Pons (tissue), 1 donor: ENCODE results near the gene RRAS2.
"Not testable (repeated sequence)": the region's sequence is repeated elsewhere in the genome, so short reads cannot be mapped to it uniquely, and the experiment has no call there.

ENCODE experiments used
- DNase-seq: peaks from one replicate; pipeline ENCODE4 v3.0.0-alpha.2; 2016; ENCODE audit warnings: low spot score

Gene RRAS2

GRCh38 chr11:14371249-14371648 is 12.3 kb upstream of the RRAS2 start:
- DNase-seq, result no peak

DNA sequence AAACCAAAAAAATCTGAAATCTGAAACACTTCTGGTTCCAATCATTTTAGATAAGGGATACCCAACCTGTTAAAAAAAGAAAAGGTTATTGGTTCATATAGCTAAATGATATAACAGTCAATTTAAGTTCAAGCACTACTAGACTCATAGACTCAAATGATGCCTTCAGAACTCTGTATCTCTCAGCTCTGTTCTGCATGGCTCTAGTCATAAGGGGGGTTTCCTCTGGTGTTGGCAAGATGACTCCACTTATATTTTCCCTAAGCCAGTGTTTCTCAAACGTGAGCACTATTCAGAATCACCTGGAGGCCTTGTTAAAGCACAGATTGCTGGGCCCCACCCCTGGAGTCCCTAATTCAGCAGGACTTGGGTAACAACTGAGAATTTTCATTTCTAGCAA is 11.5 kb upstream of the RRAS2 start:
- no peak for DNase-seq

DNA sequence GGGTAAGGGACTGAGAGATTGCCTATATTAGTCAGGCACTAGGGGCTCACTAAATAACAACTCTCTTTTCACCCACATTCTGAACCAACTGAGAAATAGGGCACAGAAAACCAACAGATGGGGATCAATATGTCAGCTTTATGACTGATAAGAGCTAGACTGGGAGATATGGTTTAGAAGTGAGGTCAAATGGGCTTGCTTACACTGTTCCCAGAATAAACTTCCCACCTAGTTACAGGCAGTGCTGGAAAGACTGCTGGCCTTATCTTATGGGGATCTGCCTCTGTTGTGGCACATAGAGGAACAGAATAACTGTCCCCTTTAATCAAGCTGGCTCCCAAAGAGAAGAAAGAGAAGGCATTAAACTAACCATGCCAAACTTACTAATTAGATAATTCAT is 10.6 kb upstream of the RRAS2 start:
- no peak for DNase-seq

- no peak for DNase-seq
Observed at GRCh38 chr11:14366936-14367335, 8.0 kb upstream of the RRAS2 start.

- DNase-seq, result no peak
Observed at GRCh38 chr11:14364322-14364721, 5.3 kb upstream of the RRAS2 start.

DNA sequence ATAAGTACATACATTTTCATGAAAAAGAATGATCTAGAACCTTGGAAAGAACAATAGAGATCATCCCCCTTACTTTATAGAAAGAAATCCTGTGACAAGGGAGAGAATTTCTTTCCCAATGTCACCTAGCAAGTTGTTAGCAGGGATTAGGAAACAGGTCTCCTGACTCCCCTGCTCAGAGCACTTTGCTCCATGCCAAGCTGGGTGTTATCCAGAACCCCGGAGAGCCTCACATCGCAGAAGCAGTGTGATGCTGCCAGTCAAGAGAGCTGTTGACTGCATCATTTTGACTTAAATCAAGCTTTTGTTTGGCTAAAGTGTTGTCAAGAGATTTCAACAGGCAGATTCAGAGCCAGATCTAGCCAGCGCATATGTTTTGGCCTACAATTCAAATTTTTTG is 3.6 kb upstream of the RRAS2 start:
- peak; percentile 36 for DNase-seq

DNA sequence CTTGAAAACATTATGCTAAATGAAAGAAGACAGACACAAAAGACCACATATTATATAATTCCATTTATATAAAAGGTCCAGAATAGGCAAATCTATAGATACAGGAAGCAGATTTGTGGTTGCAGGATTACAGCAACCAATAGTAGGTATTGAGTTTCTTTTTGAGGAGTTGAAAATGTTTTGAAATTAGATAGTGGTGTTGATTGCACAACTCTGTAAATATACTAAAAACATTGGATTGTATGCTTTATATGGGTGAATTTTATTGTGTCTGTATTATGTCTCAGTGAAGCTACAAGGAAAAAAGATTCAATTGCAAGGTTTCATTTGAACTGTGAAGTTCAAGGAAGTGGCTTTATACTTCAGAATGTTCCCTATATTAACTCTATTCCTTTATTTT is 3.0 kb upstream of the RRAS2 start:
- DNase-seq, result no peak

DNA sequence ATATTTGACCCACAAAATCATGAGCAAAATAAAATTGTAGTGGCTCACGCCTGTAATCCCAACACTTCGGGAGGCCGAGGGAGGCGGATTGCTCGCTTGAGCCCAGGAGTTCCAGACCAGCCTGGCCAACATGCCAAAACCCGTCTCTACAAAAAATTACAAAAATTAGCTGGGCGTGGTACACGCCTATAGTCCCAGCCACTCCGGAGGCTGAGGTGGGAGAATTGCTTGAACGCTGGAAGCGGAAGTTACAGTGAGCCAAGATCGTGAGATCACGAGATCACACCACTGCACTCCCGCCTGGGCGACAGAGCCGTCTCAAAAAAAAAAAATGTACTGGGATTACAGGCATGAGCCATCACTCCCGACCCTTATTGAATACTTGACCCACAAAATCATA is 2.0 kb upstream of the RRAS2 start:
- DNase-seq, result no peak

GRCh38 chr11:14359501-14360031 is 583 bp upstream of the RRAS2 start:
- DNase-seq, result no peak

DNA sequence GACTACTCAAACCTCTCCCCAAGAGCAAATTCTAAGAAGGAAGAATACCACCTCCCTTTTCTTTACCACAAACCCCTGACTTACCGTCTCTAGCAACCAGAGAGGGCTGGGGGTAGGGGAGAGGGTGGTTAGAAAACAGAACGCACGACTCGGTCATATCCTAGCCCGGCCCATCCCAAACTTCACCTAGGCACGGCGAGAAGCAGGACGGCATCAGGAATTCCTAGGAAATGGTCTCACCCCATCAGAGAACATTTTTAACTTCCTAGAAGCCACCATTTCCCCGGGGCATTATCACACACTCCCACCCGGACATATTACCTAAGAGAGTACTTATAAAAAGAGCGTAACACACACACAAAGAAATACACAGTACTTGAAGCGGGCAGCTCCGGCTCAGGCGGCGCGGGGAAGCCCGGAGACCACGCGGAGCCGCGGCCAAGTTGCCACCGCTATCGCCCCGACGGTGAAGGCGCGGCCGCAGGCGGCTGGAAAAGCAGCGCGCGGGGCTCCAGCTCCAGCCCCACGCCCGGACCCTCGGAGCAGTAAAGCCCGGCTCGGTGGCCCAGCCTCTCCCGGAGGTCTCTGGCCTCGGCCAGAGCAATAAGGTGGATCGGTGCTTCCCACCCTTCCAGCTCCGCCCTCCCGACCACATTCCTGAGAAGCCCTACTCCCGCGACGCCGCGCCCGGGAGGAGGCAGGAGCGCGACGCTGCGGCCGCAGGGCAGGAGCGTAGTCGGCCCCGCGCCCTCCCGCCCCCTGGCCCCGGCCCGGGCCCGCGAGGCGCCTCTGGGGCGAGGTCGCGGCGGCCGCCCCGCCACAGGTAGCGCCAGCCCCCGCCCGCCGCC is 878 bp downstream of the RRAS2 start:
- no peak for DNase-seq

DNA sequence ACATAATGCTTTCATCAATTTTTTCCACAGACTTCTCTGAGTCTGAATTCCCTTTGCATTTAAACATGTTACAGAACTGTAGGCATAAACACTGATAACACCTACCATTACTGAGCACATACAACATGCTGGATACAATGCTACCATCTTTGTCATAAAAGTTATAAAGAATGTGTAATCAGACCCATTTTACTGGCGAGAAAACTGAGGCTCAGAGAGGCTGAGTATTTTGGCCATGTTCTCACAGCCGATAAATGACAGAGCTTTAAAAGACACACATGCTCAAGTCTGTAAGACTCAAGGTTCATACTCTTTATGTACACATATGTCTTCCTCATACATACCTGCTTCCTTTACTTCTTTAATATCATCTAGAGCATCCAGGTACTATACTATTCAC is 2.6 kb downstream of the RRAS2 start:
- DNase-seq, result no peak

- not testable (repeated sequence) for DNase-seq
Observed at GRCh38 chr11:14354604-14355003, 4.4 kb downstream of the RRAS2 start.

DNA sequence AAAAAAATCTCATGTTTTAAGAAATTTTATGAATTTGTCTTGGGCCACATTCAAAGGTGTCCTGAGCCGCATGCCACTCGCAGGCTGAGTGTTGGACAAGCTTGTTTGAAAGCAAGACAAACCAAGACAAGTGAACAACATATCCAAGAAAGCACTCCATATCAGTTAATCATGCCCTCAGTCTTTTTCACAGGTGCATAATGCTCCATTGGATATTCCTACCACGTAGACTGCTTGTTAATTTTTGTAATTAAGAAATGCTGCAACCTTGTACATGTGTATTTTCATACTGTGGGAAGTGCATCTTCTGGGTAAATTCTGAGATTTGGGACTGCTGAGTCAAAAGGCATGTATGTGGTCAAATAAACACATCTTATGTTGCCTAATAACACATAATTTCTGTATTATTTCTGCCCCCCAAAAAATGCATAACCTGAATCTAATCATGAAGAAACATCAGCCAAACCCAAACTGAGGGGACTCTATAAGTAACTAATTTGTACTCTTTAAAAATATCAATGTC is 8.2 kb downstream of the RRAS2 start:
- no peak for DNase-seq

DNA sequence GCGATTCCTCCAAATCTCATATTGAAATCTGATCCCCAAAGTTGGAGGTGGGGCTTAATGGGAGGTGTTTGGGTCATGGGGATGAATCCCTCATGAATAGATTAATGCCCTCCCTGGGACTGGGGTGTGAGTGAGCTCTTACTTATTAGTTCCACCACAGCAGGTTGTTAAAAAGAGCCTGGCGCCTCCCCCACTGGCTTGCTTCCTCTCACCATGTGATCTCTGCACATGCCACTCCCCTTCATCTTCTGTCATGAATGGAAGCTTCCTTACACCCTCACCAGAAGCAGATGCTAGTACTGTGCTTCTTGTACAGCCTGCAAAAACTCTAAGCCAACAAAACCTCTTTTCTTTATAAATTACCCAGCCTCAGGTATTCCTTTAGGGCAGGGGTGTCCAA is 8.8 kb downstream of the RRAS2 start:
- DNase-seq, result no peak

GRCh38 chr11:14347991-14348390 is 11.0 kb downstream of the RRAS2 start:
- no peak for DNase-seq

GRCh38 chr11:14347494-14347893 is 11.5 kb downstream of the RRAS2 start:
- no peak for DNase-seq

DNA sequence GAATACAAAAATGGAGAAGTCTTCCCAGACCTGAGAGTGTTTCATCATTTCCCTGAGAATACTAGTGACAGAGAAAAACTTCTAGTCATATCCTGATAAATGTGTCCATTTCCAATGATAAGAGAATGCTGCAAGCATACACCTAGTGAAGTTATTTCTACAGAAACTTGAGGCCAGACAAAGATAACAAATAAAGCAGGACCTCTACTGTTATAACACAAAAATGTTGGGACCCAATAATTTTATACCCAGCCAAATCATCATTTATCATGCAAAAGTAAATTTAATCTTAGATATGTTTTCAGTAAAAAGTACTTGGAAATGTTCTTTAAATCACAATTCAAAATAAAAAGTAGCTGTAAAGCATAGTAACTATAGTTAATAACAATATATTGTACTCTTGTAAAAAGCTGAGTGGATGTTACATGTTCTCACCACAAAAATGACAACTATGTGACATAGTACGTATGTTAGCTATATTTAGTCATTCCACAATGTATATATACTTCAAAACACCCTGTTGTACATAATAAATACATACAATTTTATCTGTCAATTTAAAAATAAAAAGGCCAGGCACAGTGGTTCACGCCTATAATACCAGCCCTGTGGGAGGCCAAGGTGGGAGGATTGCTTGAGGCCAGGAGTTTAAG is 12.6 kb downstream of the RRAS2 start:
- DNase-seq, result no peak

DNA sequence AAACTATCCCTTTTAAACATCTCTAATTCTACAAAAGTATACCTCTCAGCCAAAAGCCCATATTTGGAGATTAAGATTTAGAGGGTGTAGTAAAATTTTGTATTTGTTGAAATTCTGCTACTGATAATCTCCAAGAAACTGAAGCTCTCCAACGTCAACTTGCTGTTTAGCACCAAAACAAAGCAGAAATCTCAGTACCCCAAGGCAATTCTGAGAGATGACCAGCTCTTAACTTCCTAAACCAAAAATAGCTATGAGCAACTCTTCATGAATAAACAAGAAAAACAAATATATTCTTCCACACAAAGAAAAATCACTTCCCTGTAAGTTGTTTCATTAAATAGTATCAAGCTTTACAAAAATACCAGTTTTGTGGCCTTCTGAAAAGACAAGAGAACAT is 13.3 kb downstream of the RRAS2 start:
- no peak for DNase-seq

GRCh38 chr11:14345016-14345415 is 14.0 kb downstream of the RRAS2 start:
- not testable (repeated sequence) for DNase-seq

DNA sequence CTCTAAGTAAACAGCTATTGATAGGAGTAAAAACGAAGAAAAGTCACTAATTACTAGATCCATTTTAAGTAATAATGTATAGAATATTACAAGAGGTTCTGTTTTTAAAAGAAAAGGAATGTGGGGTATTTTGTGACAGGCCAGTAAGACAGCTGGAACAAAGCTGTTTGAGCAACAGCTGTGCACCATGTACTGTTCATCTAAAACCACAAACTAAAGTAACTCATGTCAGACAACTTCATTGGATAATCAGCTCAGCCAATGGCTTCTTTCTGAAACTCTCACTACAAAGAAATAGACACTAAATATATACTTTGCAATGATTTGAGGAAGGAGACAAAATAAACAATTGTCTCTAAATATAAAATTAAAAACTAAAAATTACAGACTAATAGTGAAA is 16.1 kb downstream of the RRAS2 start:
- no peak for DNase-seq

DNA sequence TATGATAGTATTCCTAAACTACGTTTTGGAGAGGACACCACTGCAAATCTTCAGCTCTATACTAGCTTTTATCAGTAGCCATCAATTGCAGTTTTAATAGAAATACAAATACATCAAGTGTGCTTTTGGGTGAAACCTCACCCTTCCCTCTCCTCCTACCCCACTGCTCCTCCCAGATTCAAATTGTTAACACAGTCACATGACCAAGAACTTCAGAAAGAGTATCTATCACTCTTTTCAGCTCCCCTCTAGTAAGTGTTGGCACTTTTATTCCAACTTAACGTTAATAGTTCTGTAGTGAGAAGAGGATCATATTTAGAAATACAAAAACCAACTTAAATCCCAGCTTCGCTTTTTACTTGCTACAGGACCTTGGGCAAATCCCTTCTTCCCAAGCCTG is 17.0 kb downstream of the RRAS2 start:
- DNase-seq, result no peak

DNA sequence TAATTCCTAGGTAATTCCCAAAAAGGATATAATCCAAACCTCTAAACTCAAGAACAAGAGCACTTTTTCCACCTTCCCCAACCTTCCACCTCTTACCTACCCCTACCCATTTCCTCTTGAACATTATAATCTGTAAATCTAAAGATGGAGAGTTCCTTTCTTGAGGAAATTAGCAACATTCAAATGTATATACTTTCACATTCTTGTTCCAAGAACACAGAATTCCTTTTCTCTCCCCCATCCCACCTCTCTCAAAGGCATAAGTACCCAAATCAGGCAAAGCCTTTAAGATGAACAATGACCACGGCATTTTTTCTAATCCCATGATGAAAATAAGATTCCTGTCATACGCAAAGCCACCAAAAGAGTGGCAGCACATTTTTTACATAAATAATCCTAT is 18.3 kb downstream of the RRAS2 start:
- DNase-seq, result no peak

DNA sequence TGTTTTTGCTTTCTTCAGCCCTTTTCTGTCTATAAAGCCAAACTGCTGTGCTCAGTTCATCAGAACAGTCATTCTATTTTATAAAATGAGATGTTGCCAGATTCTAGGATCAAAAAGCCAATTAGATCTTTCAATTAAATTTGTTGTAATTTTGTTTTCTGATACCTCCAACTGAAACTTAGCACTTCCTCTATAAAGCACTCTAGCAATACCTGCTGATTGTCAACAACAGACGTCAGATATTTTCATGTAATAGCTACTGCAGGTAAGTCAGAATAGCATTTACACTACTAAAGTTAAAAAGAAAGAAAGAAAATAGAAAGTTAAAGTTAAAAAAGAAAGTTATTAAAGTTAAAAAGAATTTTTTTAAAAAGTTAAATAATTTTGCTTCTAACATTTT is 19.6 kb downstream of the RRAS2 start:
- DNase-seq, result no peak
